ENCODE results near the gene BTF3. TPM values are rescaled to one million over a fixed set of nuclear protein-coding genes. Genes with fewer than 3 reads are reported as not detected.
"Not testable (repeated sequence)": the region's sequence is repeated elsewhere in the genome, so short reads cannot be mapped to it uniquely, and the experiment has no call there.

The BTF3 gene
- total RNA-seq, 2 experiments from 2014 or later = 693 to 807 TPM

DNA sequence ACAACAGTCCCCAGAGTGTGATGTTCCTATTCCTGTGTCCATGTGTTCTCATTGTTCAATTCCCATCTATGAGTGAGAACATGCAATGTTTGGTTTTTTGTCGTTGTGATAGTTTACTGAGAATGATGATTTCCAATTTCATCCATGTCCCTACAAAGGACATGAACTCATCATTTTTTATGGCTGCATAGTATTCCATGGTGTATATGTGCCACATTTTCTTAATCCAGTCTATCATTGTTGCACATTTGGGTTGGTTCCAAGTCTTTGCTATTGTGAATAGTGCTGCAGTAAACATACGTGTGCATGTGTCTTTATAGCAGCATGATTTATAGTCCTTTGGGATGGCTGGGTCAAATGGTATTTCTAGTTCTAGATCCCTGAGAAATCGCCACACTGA, 29.6 kb upstream of the BTF3 start:
- H3K9me3 Mint-ChIP-seq, CTCF ChIA-PET: not testable (repeated sequence)

DNA sequence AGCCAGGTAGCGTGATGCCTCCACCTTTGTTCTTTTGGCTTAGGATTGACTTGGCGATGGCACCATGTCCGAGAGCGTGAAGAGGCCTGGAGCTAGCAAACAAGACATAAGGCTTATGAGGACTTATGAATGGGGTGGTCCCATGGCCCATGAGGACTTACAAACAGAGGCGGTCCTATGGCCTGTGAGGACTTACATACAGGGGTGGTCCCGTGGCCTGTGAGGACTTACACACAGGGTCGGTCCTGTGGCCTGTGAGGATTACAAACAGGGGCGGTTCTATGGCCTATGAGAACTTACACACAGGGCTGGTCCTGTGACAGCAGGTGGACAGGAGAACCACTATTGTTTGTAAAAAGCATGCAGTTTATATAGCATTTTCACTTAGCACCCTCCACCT, 28.4 kb upstream of the BTF3 start:
- POLR2A ChIA-PET = no interaction called here
- CTCF ChIA-PET = no interaction called here
- Mint-ChIP-seq H3K4me1 (no peaks in the 10 kb centered on the region), H3K36me3 (ENCODE audit: low read depth) (no peaks in the 10 kb centered on the region), H3K9me3 (no peaks in the 10 kb centered on the region), H3K27ac (no peak overlapping the region), H3K27me3 (peaks cover 9% of the 10 kb centered on the region), H3K4me3 (no peak overlapping the region)
- no peak for DNase-seq

More for the DNA sequence above, 29.6 kb upstream of the BTF3 start:
- POLR2A ChIA-PET; H3K36me3 Mint-ChIP-seq (ENCODE audit: low read depth); DNase-seq; H3K4me3 Mint-ChIP-seq; H3K27ac Mint-ChIP-seq; H3K4me1 Mint-ChIP-seq: not testable (repeated sequence)
- peaks cover 11% of the 10 kb centered on the region for H3K27me3 Mint-ChIP-seq

DNA sequence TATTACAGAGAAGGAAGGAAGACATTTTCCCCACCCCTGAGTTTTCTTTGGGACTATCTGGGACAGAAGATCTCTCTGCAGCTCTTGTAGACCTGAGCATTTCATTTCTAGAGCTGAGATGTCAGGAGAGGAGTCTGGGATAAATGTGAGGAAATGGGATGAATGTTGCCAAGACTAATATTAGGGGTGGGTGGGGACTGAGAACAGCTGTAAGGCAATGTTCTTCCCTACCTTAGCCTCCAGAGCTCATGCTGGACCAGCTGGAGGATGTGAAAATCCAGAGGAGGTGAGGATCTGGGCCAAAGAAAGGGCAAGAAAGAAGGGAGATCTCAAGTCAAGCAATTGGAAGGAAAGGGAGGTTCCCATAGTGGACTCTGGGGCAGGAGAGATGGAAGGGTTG, 26.6 kb upstream of the BTF3 start:
- peaks cover 2% of the 10 kb centered on the region for H3K27me3 Mint-ChIP-seq
- H3K4me1 Mint-ChIP-seq = no peaks in the 10 kb centered on the region
- no peak for DNase-seq
- no peaks in the 10 kb centered on the region for H3K9me3 Mint-ChIP-seq
- no peak overlapping the region for H3K27ac Mint-ChIP-seq
- ChIA-PET POLR2A (no interaction called here), CTCF (no interaction called here)
- no peaks in the 10 kb centered on the region for H3K36me3 Mint-ChIP-seq (ENCODE audit: low read depth)
- no peak overlapping the region for H3K4me3 Mint-ChIP-seq

DNA sequence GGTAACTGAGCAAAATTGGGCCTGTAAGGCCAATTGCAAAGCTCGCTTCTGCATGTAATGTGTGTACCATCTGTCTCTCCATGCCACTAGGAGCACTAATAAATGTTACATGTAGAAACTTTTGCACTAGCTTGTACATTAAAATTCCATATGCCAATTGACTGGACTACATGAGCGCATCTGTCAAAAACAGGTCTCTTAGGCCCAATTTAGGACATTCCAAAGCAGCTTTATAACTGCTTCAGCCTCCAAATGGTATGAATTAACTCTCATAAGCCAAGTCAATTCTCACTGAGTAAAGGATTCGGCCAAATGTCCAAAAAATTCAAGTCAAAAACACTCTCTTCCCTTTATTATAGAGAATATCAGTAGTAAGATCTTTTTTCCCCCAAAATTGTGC, 26.1 kb upstream of the BTF3 start:
- Mint-ChIP-seq H3K9me3 (no peaks in the 10 kb centered on the region), H3K27me3 (peaks cover 5% of the 10 kb centered on the region), H3K36me3 (ENCODE audit: low read depth) (no peaks in the 10 kb centered on the region), H3K4me1 (no peaks in the 10 kb centered on the region), H3K4me3 (no peak overlapping the region), H3K27ac (no peak overlapping the region)
- CTCF ChIA-PET = no interaction called here
- POLR2A ChIA-PET = no interaction called here
- no peak for DNase-seq

DNA sequence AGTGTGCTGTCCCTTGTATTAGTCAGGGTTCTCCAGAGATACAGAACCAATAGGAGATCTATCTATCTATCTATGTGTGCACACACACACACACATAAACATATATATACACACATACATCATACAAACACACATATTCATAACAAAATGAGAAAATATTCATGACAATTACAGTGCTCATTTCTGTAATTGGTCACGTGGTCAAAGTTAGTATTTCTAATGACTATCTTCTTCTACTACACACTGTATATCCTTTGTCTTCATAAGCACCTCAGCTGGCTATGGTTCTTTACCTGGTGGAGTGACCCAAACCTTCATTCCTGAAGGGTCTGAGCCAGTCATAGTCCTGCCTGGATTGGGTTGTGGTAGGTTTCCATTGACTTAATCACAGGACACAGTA, 17.7 kb upstream of the BTF3 start:
- Mint-ChIP-seq H3K36me3 (ENCODE audit: low read depth) (no peaks in the 10 kb centered on the region), H3K4me3 (no peak overlapping the region), H3K27ac (no peak overlapping the region), H3K9me3 (no peaks in the 10 kb centered on the region), H3K4me1 (no peaks in the 10 kb centered on the region), H3K27me3 (peaks cover 26% of the 10 kb centered on the region)
- ChIA-PET CTCF (no interaction called here), POLR2A (no interaction called here)
- no peak for DNase-seq

DNA sequence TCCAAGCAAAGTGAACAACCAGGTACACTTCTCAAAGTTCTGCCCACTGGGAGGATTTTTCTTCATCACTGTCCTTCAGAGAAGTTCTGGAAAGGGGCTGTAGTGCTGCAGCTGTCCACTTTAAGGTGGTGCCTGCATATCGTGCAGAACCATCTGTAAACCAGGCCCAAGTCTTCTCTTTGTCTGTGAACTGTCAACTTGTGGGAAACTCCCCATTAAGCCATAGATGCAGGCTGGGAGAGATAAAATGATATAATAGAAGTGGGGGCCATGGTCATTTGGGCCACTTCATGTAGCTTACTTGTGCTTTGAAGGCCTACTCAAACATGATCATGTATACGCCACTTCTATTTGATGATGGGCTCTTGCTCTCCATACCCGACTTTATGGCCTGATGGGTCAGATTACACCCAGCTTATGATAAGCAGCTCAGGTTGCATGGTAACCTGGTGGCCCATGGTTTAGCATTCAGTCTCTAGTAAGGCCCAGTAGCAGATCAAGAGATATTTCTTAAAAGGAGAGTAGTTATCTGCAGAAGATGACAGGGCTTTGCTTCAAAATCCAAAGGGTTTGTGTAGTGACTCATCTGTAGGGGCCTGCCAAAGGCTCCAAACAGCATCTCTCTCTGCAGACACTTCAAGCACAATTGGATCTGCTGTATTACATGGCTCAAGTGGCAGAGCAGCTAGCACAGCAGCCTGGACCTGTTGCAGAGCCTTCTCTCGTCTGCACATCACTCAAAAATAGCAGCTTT, 15.7 kb upstream of the BTF3 start:
- Mint-ChIP-seq H3K4me3 (no peak overlapping the region), H3K27me3 (peaks cover 31% of the 10 kb centered on the region), H3K9me3 (no peaks in the 10 kb centered on the region), H3K4me1 (no peaks in the 10 kb centered on the region), H3K36me3 (ENCODE audit: low read depth) (no peaks in the 10 kb centered on the region), H3K27ac (no peak overlapping the region)
- ChIA-PET CTCF (interaction anchor here (0.7 kb wide), 1 partner anchor 8 kb away, joined by 3 read pairs; no protein-coding TSS in a partner anchor), POLR2A (no interaction called here)
- DNase-seq = no peak

DNA sequence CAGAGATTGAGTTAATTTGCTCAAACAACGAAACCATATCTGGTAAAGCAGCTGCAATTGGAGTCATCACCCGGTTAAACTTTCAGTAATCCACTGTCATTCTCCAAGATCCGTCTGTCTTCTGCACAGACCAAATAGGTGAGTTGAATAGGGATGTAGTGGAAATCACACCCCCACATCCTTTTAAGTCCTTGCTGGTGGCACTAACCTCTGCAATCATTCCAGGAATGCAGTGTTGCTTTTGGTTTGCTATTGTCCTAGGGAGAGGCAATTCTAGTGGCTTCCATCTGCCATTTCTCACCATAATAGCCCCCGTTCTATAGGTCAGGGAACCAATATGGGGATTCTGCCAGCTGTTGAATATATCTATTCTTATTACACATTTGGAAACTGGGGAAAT, 14.6 kb upstream of the BTF3 start:
- ChIA-PET POLR2A (no interaction called here), CTCF (no interaction called here)

DNA sequence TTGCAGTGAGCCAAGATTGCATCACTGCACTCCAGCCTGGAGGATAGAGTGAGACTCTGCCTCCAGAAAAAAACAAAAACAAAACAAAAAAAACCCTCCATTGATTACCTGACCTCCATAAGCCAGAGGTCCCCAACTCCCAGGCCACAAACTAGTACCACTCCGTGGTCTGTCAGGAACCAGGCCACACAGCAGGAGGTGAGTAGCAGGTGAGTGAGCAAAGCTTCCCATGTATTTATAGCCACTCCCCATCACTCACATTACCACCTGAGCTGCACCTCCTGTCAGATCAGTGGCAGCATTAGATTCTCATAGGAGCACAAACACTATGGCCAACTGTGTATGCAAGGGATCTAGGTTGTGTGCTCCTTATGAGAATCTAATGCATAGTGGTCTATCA, 13.7 kb upstream of the BTF3 start:
- Mint-ChIP-seq H3K4me3 (no peak overlapping the region), H3K27ac (no peak overlapping the region), H3K9me3 (no peaks in the 10 kb centered on the region), H3K4me1 (no peaks in the 10 kb centered on the region), H3K36me3 (ENCODE audit: low read depth) (no peaks in the 10 kb centered on the region), H3K27me3 (peaks cover 35% of the 10 kb centered on the region)
- ChIA-PET CTCF (interaction anchor here (1.2 kb wide), 1 partner anchor 13 kb away, joined by 3 read pairs; the partner anchor contains the start of gene BTF3), POLR2A (no interaction called here)
- DNase-seq = no peak

More for the DNA sequence above, 14.6 kb upstream of the BTF3 start:
- no peaks in the 10 kb centered on the region for H3K4me1 Mint-ChIP-seq
- H3K36me3 Mint-ChIP-seq (ENCODE audit: low read depth) = no peaks in the 10 kb centered on the region
- no peaks in the 10 kb centered on the region for H3K9me3 Mint-ChIP-seq
- H3K4me3 Mint-ChIP-seq = no peak overlapping the region
- DNase-seq = no peak
- no peak overlapping the region for H3K27ac Mint-ChIP-seq
- H3K27me3 Mint-ChIP-seq = peaks cover 33% of the 10 kb centered on the region

DNA sequence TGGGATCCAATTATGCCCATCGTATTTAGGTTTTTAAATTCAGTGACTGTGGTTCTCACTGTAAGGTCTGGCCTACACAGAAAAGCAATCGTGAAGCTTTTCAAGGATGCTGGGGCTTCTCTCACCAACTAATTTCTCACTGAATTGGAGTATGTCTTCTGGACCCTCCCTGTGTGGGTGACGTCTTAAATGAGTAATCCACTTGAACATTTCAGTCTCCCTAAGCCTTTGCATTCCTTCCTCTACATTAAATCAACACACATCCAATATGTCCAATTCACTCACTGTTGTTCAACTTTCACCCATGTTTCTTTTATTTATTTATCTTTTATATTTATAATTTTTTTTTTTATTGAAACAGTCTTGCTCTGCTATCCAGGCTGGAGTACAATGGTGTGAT, 12.5 kb upstream of the BTF3 start:
- ChIA-PET POLR2A (no interaction called here), CTCF (interaction anchor here (1.2 kb wide), 1 partner anchor 12 kb away, joined by 3 read pairs; the partner anchor contains the start of gene BTF3)
- H3K4me1 Mint-ChIP-seq = no peaks in the 10 kb centered on the region
- H3K9me3 Mint-ChIP-seq = no peaks in the 10 kb centered on the region
- H3K4me3 Mint-ChIP-seq = no peak overlapping the region
- no peaks in the 10 kb centered on the region for H3K36me3 Mint-ChIP-seq (ENCODE audit: low read depth)
- DNase-seq = no peak
- H3K27ac Mint-ChIP-seq = no peak overlapping the region
- peaks cover 30% of the 10 kb centered on the region for H3K27me3 Mint-ChIP-seq

DNA sequence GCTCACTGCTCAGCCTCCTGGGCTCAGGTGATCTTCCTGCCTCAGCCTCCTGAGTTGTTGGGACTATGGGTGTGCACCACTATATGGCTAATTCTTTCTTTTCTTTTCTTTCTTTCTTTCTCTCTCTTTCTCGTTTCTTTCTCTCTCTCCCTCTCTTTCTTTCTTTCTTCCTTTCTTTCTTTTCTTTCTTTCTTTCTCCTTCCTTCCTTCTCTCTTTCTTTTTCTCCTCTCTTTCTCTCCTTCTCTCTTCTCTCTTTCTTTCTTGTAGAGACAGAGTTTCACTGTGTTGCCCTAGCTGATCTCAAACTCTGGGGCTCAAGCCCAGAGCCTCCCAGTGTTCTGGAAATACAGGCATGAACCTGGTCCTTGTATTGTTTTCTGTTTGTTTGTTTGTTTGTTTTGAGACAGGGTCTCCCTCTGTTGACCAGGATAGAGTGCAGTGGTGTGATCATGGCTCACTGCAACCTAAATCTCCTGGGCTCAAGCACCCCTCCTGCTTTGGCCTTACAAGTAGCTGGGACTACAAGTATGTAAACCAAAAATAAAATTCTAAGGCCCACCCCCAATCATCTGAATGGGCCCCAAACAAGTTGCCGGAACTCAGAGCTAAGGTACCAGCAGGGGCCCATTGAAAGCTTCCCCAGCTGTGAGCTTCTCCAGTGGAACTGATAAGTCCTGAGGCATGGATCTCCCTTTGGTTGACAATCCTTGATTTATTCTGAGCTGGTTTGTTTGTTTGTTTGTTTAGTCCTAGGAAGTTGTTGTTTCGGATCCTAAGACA, 11.9 kb upstream of the BTF3 start:
- H3K4me1 Mint-ChIP-seq = no peaks in the 10 kb centered on the region
- H3K27ac Mint-ChIP-seq = no peak overlapping the region

DNA sequence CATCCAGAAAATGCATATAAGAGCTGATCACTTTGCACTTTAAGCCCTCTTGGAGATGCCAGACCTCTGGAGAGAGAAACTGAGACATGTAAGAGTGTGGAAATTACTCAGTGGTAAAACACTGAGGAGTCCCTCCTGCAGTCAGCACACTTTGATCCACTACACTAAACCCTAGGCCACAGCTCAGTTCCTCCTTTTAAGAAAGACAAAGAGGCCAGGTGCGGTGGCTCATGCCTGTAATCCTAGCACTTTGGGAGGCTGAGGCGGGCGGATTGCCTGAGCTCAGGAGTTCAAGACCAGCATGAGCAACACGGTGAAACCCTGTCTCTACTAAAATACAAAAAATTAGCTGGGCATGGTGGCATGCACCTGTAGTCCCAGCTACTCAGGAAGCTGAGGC, 11.0 kb upstream of the BTF3 start:
- H3K4me1 Mint-ChIP-seq; H3K4me3 Mint-ChIP-seq; DNase-seq; POLR2A ChIA-PET; H3K27ac Mint-ChIP-seq; H3K36me3 Mint-ChIP-seq (ENCODE audit: low read depth); H3K9me3 Mint-ChIP-seq: not testable (repeated sequence)
- CTCF ChIA-PET = interaction anchor here (0.9 to 1.0 kb wide), 2 partner anchors 12 to 22 kb away, joined by 3 read pairs; no protein-coding TSS in a partner anchor
- H3K27me3 Mint-ChIP-seq = peaks cover 25% of the 10 kb centered on the region

More for the DNA sequence above, 11.9 kb upstream of the BTF3 start:
- no peak overlapping the region for H3K4me3 Mint-ChIP-seq
- peaks cover 29% of the 10 kb centered on the region for H3K27me3 Mint-ChIP-seq
- ChIA-PET CTCF (no interaction called here), POLR2A (no interaction called here)
- no peaks in the 10 kb centered on the region for H3K36me3 Mint-ChIP-seq (ENCODE audit: low read depth)
- DNase-seq = no peak
- no peaks in the 10 kb centered on the region for H3K9me3 Mint-ChIP-seq

DNA sequence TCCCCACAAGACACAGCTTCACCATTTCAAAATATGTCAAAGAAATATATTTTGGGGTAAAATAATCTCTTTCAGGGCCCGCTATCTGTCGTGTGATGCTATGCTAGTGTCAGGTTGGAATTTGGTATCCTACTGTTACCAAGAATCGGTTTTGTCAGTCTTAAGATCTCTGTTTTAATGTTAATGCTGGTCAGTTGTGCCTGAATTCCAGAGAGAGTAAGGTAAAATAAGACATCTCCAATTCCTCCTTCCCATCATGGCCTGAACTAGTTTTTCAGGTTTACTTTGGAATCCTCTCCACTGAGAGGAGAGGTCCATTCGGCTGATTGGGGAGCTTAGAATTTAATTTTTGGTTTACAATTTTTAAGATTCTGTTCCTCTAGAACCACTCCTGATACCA, 10.4 kb upstream of the BTF3 start:
- H3K27ac Mint-ChIP-seq = no peak overlapping the region
- ChIA-PET CTCF (interaction anchor here (0.9 to 1.0 kb wide), 2 partner anchors 13 to 21 kb away, joined by 3 read pairs; no protein-coding TSS in a partner anchor), POLR2A (no interaction called here)
- H3K4me3 Mint-ChIP-seq = no peak overlapping the region
- peaks cover 28% of the 10 kb centered on the region for H3K27me3 Mint-ChIP-seq
- DNase-seq = no peak
- no peaks in the 10 kb centered on the region for H3K9me3 Mint-ChIP-seq
- H3K36me3 Mint-ChIP-seq (ENCODE audit: low read depth) = no peaks in the 10 kb centered on the region
- no peaks in the 10 kb centered on the region for H3K4me1 Mint-ChIP-seq

DNA sequence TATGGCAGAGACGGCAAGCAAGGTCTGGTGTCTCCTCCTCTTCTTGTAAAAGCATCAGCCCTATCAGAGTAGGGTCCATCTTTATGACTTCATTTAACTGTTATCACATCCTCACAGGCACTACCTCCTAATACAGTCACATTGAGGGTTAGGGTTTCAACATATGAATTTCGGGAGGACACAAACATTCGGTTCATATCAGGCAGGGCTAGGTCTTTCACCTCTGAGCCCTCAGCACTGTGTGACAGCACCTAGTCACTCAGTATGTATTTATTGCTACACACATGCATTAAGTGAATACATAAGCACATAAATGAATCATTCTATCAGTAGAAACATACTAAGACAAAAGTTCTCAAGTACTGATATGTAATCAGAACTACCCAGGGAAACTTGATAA, 9.4 kb upstream of the BTF3 start:
- H3K27me3 Mint-ChIP-seq = peaks cover 34% of the 10 kb centered on the region
- H3K4me3 Mint-ChIP-seq = no peak overlapping the region
- H3K36me3 Mint-ChIP-seq (ENCODE audit: low read depth) = no peaks in the 10 kb centered on the region
- no peaks in the 10 kb centered on the region for H3K4me1 Mint-ChIP-seq
- no peak overlapping the region for H3K27ac Mint-ChIP-seq
- no peak for DNase-seq
- ChIA-PET CTCF (interaction anchor here (1.2 kb wide), 1 partner anchor 10 kb away, joined by 3 read pairs; no protein-coding TSS in a partner anchor), POLR2A (no interaction called here)
- H3K9me3 Mint-ChIP-seq = no peaks in the 10 kb centered on the region
